Smooth muscle cell (in vitro differentiated cells): ENCODE results near the gene DEDD2. TPM values are rescaled to one million over a fixed set of nuclear protein-coding genes. Genes with fewer than 3 reads are reported as not detected.

Experiments
- DNase-seq: peaks from one replicate; lab custom pipeline; 2025; ENCODE audit not compliant: unreplicated experiment; lab: John Stamatoyannopoulos, UW
- H2AFZ ChIP-seq: fragments of 200-600 bp; sonication (generic); 2 replicates; pipeline ENCODE4 v1.6.0; 2016; ENCODE audit warnings: antibody characterized with exemption, low read depth, mild to moderate bottlenecking
- H3F3A ChIP-seq: fragments of 200-600 bp; sonication (generic); 2 replicates; pipeline ENCODE4 v1.6.0; 2017; ENCODE audit warnings: antibody characterized with exemption, low read depth
- H3K27ac ChIP-seq: fragments of 200-600 bp; sonication (generic); 2 replicates; pipeline ENCODE4 v1.5.1; 2016; ENCODE audit warnings: low read depth, mild to moderate bottlenecking
- H3K27me3 ChIP-seq: fragments of 200-600 bp; sonication (generic); 2 replicates; pipeline ENCODE4 v1.6.1; 2016; ENCODE audit warnings: low read depth, mild to moderate bottlenecking
- H3K36me3 ChIP-seq: fragments of 200-600 bp; sonication (generic); 2 replicates; pipeline ENCODE4 v1.5.1; 2016; ENCODE audit warnings: low read depth
- H3K4me1 ChIP-seq: fragments of 200-600 bp; sonication (generic); 2 replicates; pipeline ENCODE4 v1.5.1; 2016; ENCODE audit warnings: low read depth
- H3K4me2 ChIP-seq: fragments of 200-600 bp; sonication (generic); 2 replicates; pipeline ENCODE4 v1.6.0; 2016; ENCODE audit warnings: mild to moderate bottlenecking
- H3K4me3 ChIP-seq: fragments of 200-600 bp; sonication (generic); 2 replicates; pipeline ENCODE4 v1.5.1; 2016; ENCODE audit warnings: mild to moderate bottlenecking
- H3K79me2 ChIP-seq: fragments of 200-600 bp; sonication (generic); 2 replicates; pipeline ENCODE4 v1.6.0; 2016; ENCODE audit warnings: low read depth, mild to moderate bottlenecking
- H3K9ac ChIP-seq: fragments of 200-600 bp; sonication (generic); 2 replicates; pipeline ENCODE4 v1.6.0; 2016; ENCODE audit warnings: low read depth
- H3K9me3 ChIP-seq: fragments of 200-600 bp; sonication (generic); replicated peaks from 2 replicates; pipeline ENCODE4 v1.5.1; 2016; ENCODE audit warnings: low read depth
- H4K20me1 ChIP-seq: fragments of 200-600 bp; sonication (generic); 2 replicates; pipeline ENCODE4 v1.6.0; 2016; ENCODE audit warnings: low read depth
- CTCF ChIP-seq: fragments of 200-600 bp; sonication (generic); IDR thresholded peaks from 2 replicates; pipeline ENCODE4 v1.5.1; 2017; ENCODE audit warnings: borderline replicate concordance, mild to moderate bottlenecking, antibody characterized with exemption; ENCODE audit not compliant: insufficient read depth, poor library complexity, severe bottlenecking
- WGBS: methylation state at CpG from one replicate; pipeline ENCODE4 v1.1.7; 2016; ENCODE audit warnings: low lambda C conversion rate; 5-methylcytosine and 5-hydroxymethylcytosine counted together
- polyA plus RNA-seq: library from polyadenylated mRNA; unstranded; fragments of >200 nt; fragmentation: Nextera tagmentation; extraction: Ambion mirVana; gene quantifications from 2 replicates; pipeline ENCODE4 v1.2.1, GENCODE V29; 2016
- total RNA-seq: library from RNA; depleted of rRNA; stranded (reverse); fragments of >200 nt; gene quantifications from 2 replicates; pipeline ENCODE4 v1.2.3, GENCODE V29; 2014

Gene DEDD2
- total and polyA plus RNA-seq, 2 experiments from 2014 or later: 22.4 to 35.4 TPM

- Histone ChIP-seq H2AFZ (no peak overlapping the region), H3K36me3 (no peaks in the 10 kb centered on the region), H3K4me1 (no peaks in the 10 kb centered on the region), H3K27me3 (peaks cover 79% of the 10 kb centered on the region), H3F3A (no peaks in the 10 kb centered on the region), H4K20me1 (no peaks in the 10 kb centered on the region), H3K79me2 (no peaks in the 10 kb centered on the region), H3K4me2 (no peak overlapping the region), H3K9me3 (no peaks in the 10 kb centered on the region), H3K27ac (no peak overlapping the region), H3K4me3 (no peak overlapping the region), H3K9ac (no peak overlapping the region)
- no peak for TF ChIP-seq CTCF
- no peak for DNase-seq
- WGBS: 71% methylated on average over 2 of the region's 2 CpGs
Observed at GRCh38 chr19:42158926-42159325, 58.6 kb downstream of the DEDD2 start.

GRCh38 chr19:42156571-42156970 is 60.9 kb downstream of the DEDD2 start:
- Histone ChIP-seq H3K36me3 (no peaks in the 10 kb centered on the region), H3K4me2 (no peak overlapping the region), H4K20me1 (no peaks in the 10 kb centered on the region), H3K27me3 (peaks cover 61% of the 10 kb centered on the region), H3K4me3 (no peak overlapping the region), H3K9me3 (no peaks in the 10 kb centered on the region), H3K9ac (no peak overlapping the region), H3K27ac (no peak overlapping the region), H3K4me1 (no peaks in the 10 kb centered on the region), H3K79me2 (no peaks in the 10 kb centered on the region), H2AFZ (no peak overlapping the region), H3F3A (no peaks in the 10 kb centered on the region)
- no peak for DNase-seq
- no peak for TF ChIP-seq CTCF
- 94% methylated on average over 8 of the region's 8 CpGs for WGBS

- H3K36me3 ChIP-seq: no peaks in the 10 kb centered on the region
- 52% methylated on average over 10 of the region's 10 CpGs for WGBS
- TF ChIP-seq CTCF: no peak
- H3K27ac ChIP-seq: no peak overlapping the region
- H3K79me2 ChIP-seq: no peaks in the 10 kb centered on the region
- no peak overlapping the region for H2AFZ ChIP-seq
- DNase-seq: no peak
- no peaks in the 10 kb centered on the region for H3K9me3 ChIP-seq
- H3K9ac ChIP-seq: no peak overlapping the region
- peaks cover 53% of the 10 kb centered on the region for H3K27me3 ChIP-seq
- H4K20me1 ChIP-seq: no peaks in the 10 kb centered on the region
- H3F3A ChIP-seq: no peaks in the 10 kb centered on the region
- H3K4me3 ChIP-seq: no peak overlapping the region
- no peak overlapping the region for H3K4me2 ChIP-seq
- H3K4me1 ChIP-seq: peaks cover 1% of the 10 kb centered on the region
Observed at GRCh38 chr19:42155796-42156195, 61.7 kb downstream of the DEDD2 start.

GRCh38 chr19:42154471-42155323 is 62.8 kb downstream of the DEDD2 start:
- TF ChIP-seq CTCF: no peak
- Histone ChIP-seq H3K9ac (no peak overlapping the region), H4K20me1 (no peaks in the 10 kb centered on the region), H3K4me2 (no peak overlapping the region), H3K36me3 (no peaks in the 10 kb centered on the region), H3F3A (no peaks in the 10 kb centered on the region), H3K27me3 (peaks cover 46% of the 10 kb centered on the region), H2AFZ (no peak overlapping the region), H3K79me2 (no peaks in the 10 kb centered on the region), H3K9me3 (no peaks in the 10 kb centered on the region), H3K4me1 (peaks cover 3% of the 10 kb centered on the region), H3K4me3 (no peak overlapping the region), H3K27ac (no peak overlapping the region)
- no peak for DNase-seq
- 77% methylated on average over 15 of the region's 15 CpGs for WGBS
